AG09319 (cell line): ENCODE results near the gene TRIM46.

ENCODE experiments used
- DNase-seq: peaks from one replicate; pipeline ENCODE4 v3.0.0-alpha.2; 2010; ENCODE audit warnings: low read depth; ENCODE audit errors: extremely low read depth
- TF ChIP-seq, protein P1 (sequence below): IDR thresholded peaks from 2 replicates; pipeline ENCODE4 v1.5.1; 2011; ENCODE audit warnings: low read depth, mild to moderate bottlenecking, inconsistent platforms, low read length, moderate library complexity

Gene TRIM46

DNA sequence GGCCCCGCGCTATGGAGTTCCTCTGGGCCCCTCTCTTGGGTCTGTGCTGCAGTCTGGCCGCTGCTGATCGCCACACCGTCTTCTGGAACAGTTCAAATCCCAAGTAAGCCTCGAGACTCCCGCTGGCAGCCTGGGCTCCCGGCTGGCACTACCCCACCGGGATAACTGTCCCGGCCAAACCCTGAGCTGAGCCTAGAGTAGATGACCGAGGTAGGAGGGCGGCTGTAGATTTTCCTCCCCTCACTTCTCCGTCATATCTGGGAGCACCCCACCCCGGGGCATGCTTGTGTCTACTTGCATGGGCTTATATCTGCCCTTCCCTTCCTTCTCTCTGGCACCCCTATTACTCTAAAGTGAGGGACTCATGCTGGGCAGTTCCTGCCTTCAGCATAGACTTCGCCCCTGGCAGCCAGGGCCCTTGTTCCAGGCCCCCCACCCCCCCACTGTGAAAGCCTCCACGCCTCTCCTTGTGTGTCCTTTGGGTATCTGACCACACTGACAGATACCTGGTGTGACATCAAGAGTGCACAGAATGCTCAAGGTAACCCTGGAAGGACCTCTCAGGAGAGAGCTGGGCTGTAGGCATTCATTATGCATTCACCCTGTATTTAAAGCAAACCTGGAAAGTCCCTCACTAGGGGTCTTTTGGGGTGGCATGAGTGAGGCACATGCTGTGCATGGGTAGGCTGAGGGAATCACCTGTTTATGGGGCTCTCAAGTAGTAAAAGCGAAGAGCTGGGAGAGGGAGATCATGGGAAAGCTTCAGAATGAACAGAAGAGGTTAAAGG lies 45.5 kb upstream of the TRIM46 start:
- TF ChIP-seq, protein P1, sequence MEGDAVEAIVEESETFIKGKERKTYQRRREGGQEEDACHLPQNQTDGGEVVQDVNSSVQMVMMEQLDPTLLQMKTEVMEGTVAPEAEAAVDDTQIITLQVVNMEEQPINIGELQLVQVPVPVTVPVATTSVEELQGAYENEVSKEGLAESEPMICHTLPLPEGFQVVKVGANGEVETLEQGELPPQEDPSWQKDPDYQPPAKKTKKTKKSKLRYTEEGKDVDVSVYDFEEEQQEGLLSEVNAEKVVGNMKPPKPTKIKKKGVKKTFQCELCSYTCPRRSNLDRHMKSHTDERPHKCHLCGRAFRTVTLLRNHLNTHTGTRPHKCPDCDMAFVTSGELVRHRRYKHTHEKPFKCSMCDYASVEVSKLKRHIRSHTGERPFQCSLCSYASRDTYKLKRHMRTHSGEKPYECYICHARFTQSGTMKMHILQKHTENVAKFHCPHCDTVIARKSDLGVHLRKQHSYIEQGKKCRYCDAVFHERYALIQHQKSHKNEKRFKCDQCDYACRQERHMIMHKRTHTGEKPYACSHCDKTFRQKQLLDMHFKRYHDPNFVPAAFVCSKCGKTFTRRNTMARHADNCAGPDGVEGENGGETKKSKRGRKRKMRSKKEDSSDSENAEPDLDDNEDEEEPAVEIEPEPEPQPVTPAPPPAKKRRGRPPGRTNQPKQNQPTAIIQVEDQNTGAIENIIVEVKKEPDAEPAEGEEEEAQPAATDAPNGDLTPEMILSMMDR = no peak

DNA sequence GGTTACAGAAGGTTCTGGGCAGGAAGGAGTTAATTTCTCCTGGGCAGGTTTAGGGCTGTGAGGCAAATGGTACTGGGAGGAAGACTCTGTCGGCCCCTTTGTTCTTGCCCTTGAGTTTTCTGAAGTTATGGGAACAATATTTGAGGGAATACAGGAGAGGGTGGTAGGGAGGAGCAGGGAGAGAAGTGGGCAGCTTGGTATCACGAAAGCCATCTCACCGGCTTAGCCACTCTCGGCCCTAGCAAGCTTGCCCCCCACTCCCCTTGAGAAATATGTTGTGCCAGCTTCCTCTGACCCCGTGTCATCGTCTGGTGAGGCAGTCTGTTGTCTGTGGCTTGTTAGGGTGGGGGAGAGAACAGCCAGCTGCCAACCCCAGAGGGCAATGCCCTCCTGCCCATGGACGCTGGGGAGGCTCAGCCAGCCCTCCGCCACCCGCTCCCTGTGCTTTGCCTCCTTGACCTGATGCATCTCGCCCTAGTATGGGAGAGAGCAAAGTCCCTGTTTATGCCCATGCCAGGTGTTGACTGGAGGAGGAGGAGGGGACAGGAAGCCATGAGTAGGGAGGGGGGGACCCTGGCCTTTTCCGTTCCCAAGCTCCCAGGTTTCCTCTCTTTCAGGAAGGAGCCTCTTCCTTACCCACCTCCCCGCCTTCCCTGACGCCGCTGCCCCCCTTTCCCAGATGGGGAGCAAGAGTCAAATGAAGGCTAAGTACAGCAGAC lies 44.7 kb upstream of the TRIM46 start:
- DNase-seq = no peak
- TF ChIP-seq, protein P1 = no peak

More for the DNA sequence above, 45.5 kb upstream of the TRIM46 start:
- no peak for DNase-seq

DNA sequence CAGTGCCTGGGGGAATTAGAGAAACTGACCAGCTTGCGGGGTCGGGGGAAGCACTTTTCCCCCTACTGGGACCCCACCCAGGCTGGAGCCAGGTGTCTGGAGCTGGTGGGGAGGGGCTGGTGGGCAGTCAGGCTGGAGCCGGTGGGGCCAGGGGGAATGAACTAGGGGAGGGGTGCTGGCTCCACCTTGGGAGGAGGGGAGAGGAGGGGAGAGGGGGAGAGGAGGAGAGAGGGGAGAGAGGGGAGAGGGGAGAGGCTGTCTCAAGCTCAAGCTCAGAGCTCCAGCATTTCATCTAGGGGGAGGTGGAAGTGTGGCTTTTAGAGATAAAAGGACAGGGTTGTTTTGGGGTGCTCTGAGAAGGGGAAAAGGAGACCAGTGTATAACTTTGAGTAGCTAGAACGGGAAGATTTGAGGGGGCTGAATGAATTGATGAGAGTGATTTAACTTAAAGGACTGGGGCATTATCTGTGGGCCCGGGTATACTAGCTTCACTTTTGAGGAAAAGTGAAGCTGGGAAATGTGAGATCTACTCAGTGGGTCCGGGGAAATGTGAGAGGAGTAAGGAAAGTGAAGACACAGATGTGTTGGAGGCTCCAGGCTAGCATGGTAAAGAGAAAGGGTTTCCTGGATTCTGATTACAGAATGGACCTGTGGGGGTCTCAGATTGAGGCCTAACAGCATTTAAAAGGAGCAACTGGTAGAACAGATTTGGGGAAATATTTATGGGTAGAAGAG lies 43.2 kb upstream of the TRIM46 start:
- no peak for DNase-seq
- TF ChIP-seq, protein P1 = no peak

DNA sequence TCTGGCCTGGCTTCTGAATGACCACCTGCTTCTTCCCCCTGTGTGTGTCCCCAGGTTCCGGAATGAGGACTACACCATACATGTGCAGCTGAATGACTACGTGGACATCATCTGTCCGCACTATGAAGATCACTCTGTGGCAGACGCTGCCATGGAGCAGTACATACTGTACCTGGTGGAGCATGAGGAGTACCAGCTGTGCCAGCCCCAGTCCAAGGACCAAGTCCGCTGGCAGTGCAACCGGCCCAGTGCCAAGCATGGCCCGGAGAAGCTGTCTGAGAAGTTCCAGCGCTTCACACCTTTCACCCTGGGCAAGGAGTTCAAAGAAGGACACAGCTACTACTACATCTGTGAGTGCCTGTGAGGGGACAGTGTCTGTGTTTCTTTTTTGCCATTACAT lies 42.4 kb upstream of the TRIM46 start:
- DNase-seq = no peak
- TF ChIP-seq, protein P1 = no peak

DNA sequence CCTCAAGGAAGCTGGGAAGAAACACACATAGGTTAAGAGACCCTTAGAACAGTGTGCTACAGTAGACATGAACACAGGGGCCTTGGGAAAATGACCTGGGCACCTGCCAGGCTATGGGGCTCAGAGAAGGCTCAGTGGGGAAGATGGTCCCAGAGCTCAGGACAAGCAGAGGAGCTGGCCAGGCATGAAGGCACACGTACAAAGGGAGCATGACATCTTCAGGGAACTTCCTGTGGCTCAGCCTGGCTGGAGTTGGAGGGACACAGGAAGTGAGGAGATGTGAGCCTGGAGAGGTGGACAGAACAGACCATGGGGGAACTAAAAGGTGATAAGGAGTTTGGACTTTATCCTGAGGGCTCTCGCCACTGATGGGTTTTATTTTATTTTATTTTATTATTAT lies 41.8 kb upstream of the TRIM46 start:
- TF ChIP-seq, protein P1 = no peak
- DNase-seq = no peak

DNA sequence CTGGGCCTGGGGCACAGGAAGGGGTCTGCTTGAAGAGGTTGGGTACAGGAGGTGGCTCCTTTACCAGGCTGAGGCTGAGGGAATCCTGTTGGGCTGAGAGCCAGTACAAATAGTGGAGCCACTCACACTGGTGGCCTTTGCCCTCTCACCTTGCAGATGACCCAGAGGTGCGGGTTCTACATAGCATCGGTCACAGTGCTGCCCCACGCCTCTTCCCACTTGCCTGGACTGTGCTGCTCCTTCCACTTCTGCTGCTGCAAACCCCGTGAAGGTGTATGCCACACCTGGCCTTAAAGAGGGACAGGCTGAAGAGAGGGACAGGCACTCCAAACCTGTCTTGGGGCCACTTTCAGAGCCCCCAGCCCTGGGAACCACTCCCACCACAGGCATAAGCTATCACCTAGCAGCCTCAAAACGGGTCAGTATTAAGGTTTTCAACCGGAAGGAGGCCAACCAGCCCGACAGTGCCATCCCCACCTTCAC lies 39.8 kb upstream of the TRIM46 start:
- TF ChIP-seq, protein P1 = no peak
- no peak for DNase-seq
